Ovary (tissue), 3 donors: ENCODE results near the gene ARHGEF37.

Experiments
- CTCF ChIP-seq, 3 donors: fragments of 450-650 bp in 2 of 3; fragments of 200-600 bp in 1 of 3; IDR thresholded peaks; one replicate each; pipeline versions ENCODE4 v1.5.1 to v1.8.0; 2016 to 2022; ENCODE audit warnings: antibody characterized with exemption in 3 of 3, mild to moderate bottlenecking in 1 of 3
- EP300 ChIP-seq: sonication (generic); formaldehyde crosslinking; IDR thresholded peaks from one replicate; pipeline ENCODE4 v1.6.1; 2017; ENCODE audit warnings: antibody characterized with exemption
- POLR2A ChIP-seq: fragments of 450-650 bp; IDR thresholded peaks from one replicate; pipeline ENCODE4 v1.6.1; 2017; ENCODE audit warnings: antibody characterized with exemption, mild to moderate bottlenecking, moderate library complexity
- donor health status: DM: no; HTN: no; CAD: no.

- TF ChIP-seq CTCF (IDR thresholded peaks at IDR 0.05) (no peak), POLR2A (no peak), EP300 (no peak)
These were observed 24.2 kb downstream of the ARHGEF37 start for GRCh38 chr5:149605354-149605997.
